DOHH2 (cell line): ENCODE data around the gene KCNH3.

Source experiments
- H3F3A ChIP-seq: fragments of 200-600 bp; sonication (generic), shearing (Covaris generic); 2 replicates; pipeline ENCODE4 v1.6.0; 2016; ENCODE audit warnings: antibody characterized with exemption, mild to moderate bottlenecking; ENCODE audit not compliant: control insufficient read depth, insufficient read depth
- H3K27ac ChIP-seq: fragments of 200-600 bp; sonication (generic); 2 replicates; pipeline ENCODE4 v1.5.1; 2014; ENCODE audit warnings: low read depth, mild to moderate bottlenecking, low read length, moderate library complexity
- H3K27me3 ChIP-seq: fragments of 200-600 bp; sonication (generic); 2 replicates; pipeline ENCODE4 v1.6.1; 2014; ENCODE audit warnings: mild to moderate bottlenecking, low read length, mixed read lengths; ENCODE audit not compliant: control insufficient read depth
- H3K36me3 ChIP-seq: fragments of 200-600 bp; sonication (generic); 2 replicates; pipeline ENCODE4 v1.6.1; 2014; ENCODE audit warnings: mild to moderate bottlenecking, low read length, moderate library complexity, mixed read lengths; ENCODE audit not compliant: control insufficient read depth
- H3K4me1 ChIP-seq: fragments of 200-600 bp; sonication (generic); 2 replicates; pipeline ENCODE4 v1.6.1; 2014; ENCODE audit warnings: mild to moderate bottlenecking, low read length, mixed read lengths; ENCODE audit not compliant: control insufficient read depth
- H3K4me2 ChIP-seq: fragments of 200-600 bp; sonication (generic); 2 replicates; pipeline ENCODE4 v1.6.0; 2014; ENCODE audit warnings: mild to moderate bottlenecking, low read length, moderate library complexity
- H3K4me3 ChIP-seq: fragments of 200-600 bp; sonication (generic); 2 replicates; pipeline ENCODE4 v1.5.1; 2014; ENCODE audit warnings: mild to moderate bottlenecking, low read length, mixed read lengths
- H3K79me2 ChIP-seq: fragments of 200-600 bp; sonication (generic); 2 replicates; pipeline ENCODE4 v1.6.1; 2014; ENCODE audit warnings: mild to moderate bottlenecking, low read length, mixed read lengths; ENCODE audit not compliant: control insufficient read depth
- H3K9me2 ChIP-seq: fragments of 200-600 bp; sonication (generic); replicated peaks from 2 replicates; pipeline ENCODE4 v1.6.1; 2014; ENCODE audit warnings: mild to moderate bottlenecking, low read length, mixed read lengths; ENCODE audit not compliant: control insufficient read depth
- H3K9me3 ChIP-seq: fragments of 200-600 bp; sonication (generic); 2 replicates; pipeline ENCODE4 v1.6.1; 2014; ENCODE audit warnings: antibody characterized with exemption, low read length, mixed read lengths; ENCODE audit not compliant: control insufficient read depth, insufficient read depth
- H4K20me1 ChIP-seq: fragments of 200-600 bp; sonication (generic); 2 replicates; pipeline ENCODE4 v1.6.0; 2014; ENCODE audit warnings: low read depth, mild to moderate bottlenecking, antibody characterized with exemption, low read length, moderate library complexity; ENCODE audit not compliant: control insufficient read depth, insufficient read depth
- EZH2phosphoT487 ChIP-seq: fragments of 200-600 bp; sonication (generic); IDR thresholded peaks from 2 replicates; pipeline ENCODE4 v1.6.1; 2017; ENCODE audit warnings: borderline replicate concordance, mild to moderate bottlenecking, antibody characterized with exemption, low read length, moderate library complexity, mixed read lengths
- TF ChIP-seq, protein P1 (sequence below): fragments of 200-600 bp; sonication (generic); IDR thresholded peaks from one replicate; pipeline ENCODE4 v1.5.1; 2014; ENCODE audit warnings: antibody characterized with exemption, mild to moderate bottlenecking, low read depth, low read length; ENCODE audit not compliant: poor library complexity, severe bottlenecking

KCNH3 gene

DNA sequence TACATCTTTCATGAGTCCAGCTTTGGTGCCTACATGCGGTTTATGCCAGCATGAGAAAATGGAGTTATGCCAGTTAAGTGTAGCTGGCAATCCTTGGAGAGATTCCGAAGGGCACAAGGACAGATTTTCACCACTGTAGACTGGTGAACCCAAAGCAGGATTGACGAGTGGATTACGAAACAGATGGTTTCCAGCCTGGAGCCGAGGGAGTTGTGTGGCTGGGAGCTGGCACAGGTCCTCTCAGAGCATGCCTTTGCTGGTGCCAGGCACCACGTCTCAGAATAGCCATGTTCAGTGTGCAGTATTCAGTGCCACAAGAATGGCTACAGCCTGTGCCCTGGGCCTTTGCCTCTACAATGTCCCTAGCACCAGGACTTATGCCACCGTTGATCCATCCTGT lies 13.2 kb downstream of the KCNH3 start:
- peaks cover 10% of the 10 kb centered on the region; the same call in 1 of the 2 replicates for H3K27me3 ChIP-seq
- peaks cover 49% of the 10 kb centered on the region for H3K4me1 ChIP-seq
- H3K9me2 ChIP-seq: no peaks in the 10 kb centered on the region
- peaks cover 3% of the 10 kb centered on the region; the same call in 1 of the 2 replicates for H3K36me3 ChIP-seq
- H4K20me1 ChIP-seq: no peaks in the 10 kb centered on the region
- H3K79me2 ChIP-seq: no peaks in the 10 kb centered on the region
- H3K27ac ChIP-seq: no peak overlapping the region
- TF ChIP-seq, protein P1, sequence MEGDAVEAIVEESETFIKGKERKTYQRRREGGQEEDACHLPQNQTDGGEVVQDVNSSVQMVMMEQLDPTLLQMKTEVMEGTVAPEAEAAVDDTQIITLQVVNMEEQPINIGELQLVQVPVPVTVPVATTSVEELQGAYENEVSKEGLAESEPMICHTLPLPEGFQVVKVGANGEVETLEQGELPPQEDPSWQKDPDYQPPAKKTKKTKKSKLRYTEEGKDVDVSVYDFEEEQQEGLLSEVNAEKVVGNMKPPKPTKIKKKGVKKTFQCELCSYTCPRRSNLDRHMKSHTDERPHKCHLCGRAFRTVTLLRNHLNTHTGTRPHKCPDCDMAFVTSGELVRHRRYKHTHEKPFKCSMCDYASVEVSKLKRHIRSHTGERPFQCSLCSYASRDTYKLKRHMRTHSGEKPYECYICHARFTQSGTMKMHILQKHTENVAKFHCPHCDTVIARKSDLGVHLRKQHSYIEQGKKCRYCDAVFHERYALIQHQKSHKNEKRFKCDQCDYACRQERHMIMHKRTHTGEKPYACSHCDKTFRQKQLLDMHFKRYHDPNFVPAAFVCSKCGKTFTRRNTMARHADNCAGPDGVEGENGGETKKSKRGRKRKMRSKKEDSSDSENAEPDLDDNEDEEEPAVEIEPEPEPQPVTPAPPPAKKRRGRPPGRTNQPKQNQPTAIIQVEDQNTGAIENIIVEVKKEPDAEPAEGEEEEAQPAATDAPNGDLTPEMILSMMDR: no peak
- TF ChIP-seq EZH2phosphoT487: no peak
- 0 out of 2 replicates have a peak, but pooled peaks cover 2% of the 10 kb centered on the region for H3F3A ChIP-seq
- no peaks in the 10 kb centered on the region for H3K9me3 ChIP-seq
- H3K4me2 ChIP-seq: peak overlapping the region; percentile 4; the same call in 1 of the 2 replicates
- H3K4me3 ChIP-seq: no peak overlapping the region

- H3K4me1 ChIP-seq: peaks cover 49% of the 10 kb centered on the region
- H3F3A ChIP-seq: 0 out of 2 replicates have a peak, but pooled peaks cover 2% of the 10 kb centered on the region
- H3K79me2 ChIP-seq: no peaks in the 10 kb centered on the region
- H3K27ac ChIP-seq: no peak overlapping the region
- H3K36me3 ChIP-seq: peaks cover 3% of the 10 kb centered on the region; the same call in 1 of the 2 replicates
- H3K4me2 ChIP-seq: peak overlapping the region; percentile 4
- TF ChIP-seq EZH2phosphoT487: no peak
- TF ChIP-seq, protein P1: no peak
- H3K9me3 ChIP-seq: no peaks in the 10 kb centered on the region
- no peak overlapping the region for H3K4me3 ChIP-seq
- peaks cover 10% of the 10 kb centered on the region; the same call in 1 of the 2 replicates for H3K27me3 ChIP-seq
- no peaks in the 10 kb centered on the region for H3K9me2 ChIP-seq
- H4K20me1 ChIP-seq: no peaks in the 10 kb centered on the region
Measured at GRCh38 chr12:49552425-49552824, 13.6 kb downstream of the KCNH3 start.

DNA sequence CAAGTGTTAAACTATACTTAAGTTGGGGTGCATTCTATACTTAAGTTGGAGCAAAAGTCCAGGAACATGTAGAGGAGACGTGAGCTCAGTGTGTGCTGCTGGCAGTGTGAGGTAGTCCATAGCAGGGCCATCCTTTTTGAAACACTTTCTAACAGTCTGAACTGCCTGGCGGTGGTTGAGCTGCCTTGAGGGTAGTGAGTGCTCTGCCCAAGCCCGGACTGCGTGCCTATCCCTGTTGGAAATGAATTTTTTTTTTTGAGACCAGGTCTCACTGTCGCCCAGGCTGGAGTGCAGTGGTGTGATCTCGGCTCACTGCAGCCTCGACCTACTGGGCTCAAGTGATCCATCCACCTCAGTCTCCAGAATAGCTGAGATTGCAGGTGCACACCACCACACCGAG lies 14.1 kb downstream of the KCNH3 start:
- Histone ChIP-seq H4K20me1 (no peaks in the 10 kb centered on the region), H3K27me3 (peaks cover 10% of the 10 kb centered on the region; the same call in 1 of the 2 replicates), H3F3A (0 out of 2 replicates have a peak, but pooled peaks cover 2% of the 10 kb centered on the region), H3K27ac (no peak overlapping the region), H3K79me2 (no peaks in the 10 kb centered on the region), H3K9me3 (no peaks in the 10 kb centered on the region), H3K4me2 (peak overlapping the region; percentile 4; the same call in 1 of the 2 replicates), H3K4me3 (no peak overlapping the region), H3K36me3 (peaks cover 3% of the 10 kb centered on the region; the same call in 1 of the 2 replicates), H3K4me1 (peaks cover 49% of the 10 kb centered on the region), H3K9me2 (no peaks in the 10 kb centered on the region)
- no peak for TF ChIP-seq EZH2phosphoT487
- TF ChIP-seq, protein P1: no peak
